T-cell (primary cell): ENCODE measurements around the gene KBTBD3. TPM values are rescaled to one million over a fixed set of nuclear protein-coding genes. Genes with fewer than 3 reads are reported as not detected.

Experiments
- ATAC-seq, 4 experiments: fragments of 200-7000 bp in 3 of 4; fragments of 150-1000 bp in 1 of 4; cut with Tn5 transposase; replicated peaks in 1 of 4; 1 replicate in 3 of 4; 2 replicates in 1 of 4; pipeline ENCODE4 v1.10.0; 2021; ENCODE audit warnings: moderate library complexity in 3 of 4, mild to moderate bottlenecking in 2 of 4, moderate number of reproducible peaks in 1 of 4
- CTCF ChIA-PET, 2 donors: fragments of 300-600 bp; sonication (Branson Sonifier 250); formaldehyde crosslinking; loops; one replicate each; lab custom pipeline; 2022; ENCODE audit warnings: antibody characterized with exemption in 2 of 2; lab: Charles Lee
- POLR2A ChIA-PET, 2 donors: fragments of 300-600 bp; sonication (Branson Sonifier 250); formaldehyde crosslinking; loops; one replicate each; lab custom pipeline; 2022; ENCODE audit warnings: antibody characterized with exemption in 2 of 2; lab: Charles Lee
- DNase-seq, 35 experiments: peaks; one replicate each; pipeline versions ENCODE4 v3.0.0 to v3.0.0-alpha.2; 2013 to 2023
- H3K27ac ChIP-seq: one replicate; pipeline ENCODE4 v1.5.1; 2013; ENCODE audit warnings: low read length
- H3K27me3 ChIP-seq, 2 experiments: replicated peaks in 1 of 2; 1 replicate in 1 of 2; 2 replicates in 1 of 2; pipeline versions ENCODE4 v1.6.1 to v1.7.0; 2013; ENCODE audit warnings: low read length in 1 of 2, mixed read lengths in 1 of 2; ENCODE audit not compliant: control insufficient read depth in 2 of 2, insufficient read depth in 2 of 2; ENCODE audit errors: extremely low read depth in 1 of 2
- H3K36me3 ChIP-seq, 2 donors: 1 replicate in 1 of 2; 2 replicates in 1 of 2; pipeline versions ENCODE4 v1.6.1 to v1.7.0; 2013; ENCODE audit warnings: low read length in 1 of 2; ENCODE audit not compliant: control insufficient read depth in 2 of 2, insufficient read depth in 1 of 2; ENCODE audit errors: extremely low read depth in 1 of 2
- H3K4me1 ChIP-seq, 2 experiments: 1 replicate in 1 of 2; 2 replicates in 1 of 2; pipeline versions ENCODE4 v1.6.1 to v1.7.0; 2013; ENCODE audit warnings: low read length in 2 of 2, mixed read lengths in 1 of 2; ENCODE audit not compliant: insufficient read depth in 2 of 2, control insufficient read depth in 1 of 2; ENCODE audit errors: extremely low read depth in 1 of 2
- H3K4me3 ChIP-seq, 2 donors: 1 replicate in 1 of 2; 2 replicates in 1 of 2; pipeline versions ENCODE4 v1.5.1 to v1.7.0; 2013; ENCODE audit warnings: mild to moderate bottlenecking in 2 of 2, low read length in 1 of 2, moderate library complexity in 1 of 2; ENCODE audit not compliant: control insufficient read depth in 1 of 2; ENCODE audit errors: extremely low read depth in 1 of 2
- H3K9me3 ChIP-seq: 2 replicates; pipeline ENCODE4 v1.7.0; 2013
- H3K27ac Mint-ChIP-seq, 2 donors: one replicate each; pipeline ENCODE4 v1.8.0; 2020 to 2021; ENCODE audit warnings: mild to moderate bottlenecking in 2 of 2, mixed read lengths in 2 of 2
- H3K27me3 Mint-ChIP-seq, 2 donors: one replicate each; pipeline ENCODE4 v1.8.0; 2021 to 2022; ENCODE audit warnings: mixed read lengths in 2 of 2
- H3K36me3 Mint-ChIP-seq: one replicate; pipeline ENCODE4 v1.8.0; 2021; ENCODE audit warnings: mixed read lengths
- H3K4me1 Mint-ChIP-seq, 3 donors: one replicate each; pipeline ENCODE4 v1.8.0; 2020 to 2022; ENCODE audit warnings: mixed read lengths in 3 of 3, mild to moderate bottlenecking in 1 of 3
- H3K4me3 Mint-ChIP-seq, 3 donors: one replicate each; pipeline ENCODE4 v1.8.0; 2020 to 2022; ENCODE audit warnings: mild to moderate bottlenecking in 3 of 3, mixed read lengths in 3 of 3, moderate library complexity in 3 of 3
- H3K9me3 Mint-ChIP-seq, 3 donors: one replicate each; pipeline ENCODE4 v1.8.0; 2020 to 2022; ENCODE audit warnings: mixed read lengths in 3 of 3
- WGBS: methylation state at CpG from one replicate; pipeline ENCODE4 v1.1.5; 2013; ENCODE audit warnings: missing lambda C conversion rate; ENCODE audit not compliant: insufficient coverage; 5-methylcytosine and 5-hydroxymethylcytosine counted together
- total RNA-seq, 35 experiments: library from RNA in 6 of 35; stranded (reverse) in 6 of 35; fragments of 120-200 nt in 1 of 35; gene quantifications; one replicate each; pipeline versions ENCODE4 v1.2.1 to v1.2.4 and lab custom pipeline; 2013 to 2026

The KBTBD3 gene
- 10 to 100 TPM in 4 of 5 donors, 1 to 10 TPM in 1; 4.3 to 16.5 (median 11.5) TPM for total RNA-seq
- 15.7 TPM for total RNA-seq (2013)
- total RNA-seq (lab: John Stamatoyannopoulos, UW) = 0.51 to 15.1 (median 4.0) reads per million in 29 experiments

GRCh38 chr11:106076919-106077608 lies at the start of gene KBTBD3:
Gene KBTBD3, minus strand, starts transcription at chr11:106077347. Its CDS starts 18,250 bp downstream, at chr11:106059097.
- H3K27me3 ChIP-seq = no peaks in the 10 kb centered on the region
- Mint-ChIP-seq H3K9me3 (no peaks in the 10 kb centered on the region), H3K4me1 (peaks cover 59 to 70% (median 67%) of the 10 kb centered on the region in 3 donors), H3K4me3 (peak within 1 kb of the TSS; percentile 94 to 98 (median 97)), H3K27ac (peak within 1 kb of the TSS; percentile 96 to 97), H3K36me3 (peaks cover 28% of the 10 kb centered on the region), H3K27me3 (no peaks in the 10 kb centered on the region)
- WGBS = under 1% methylated on average over 34 of the region's 37 CpGs
- DNase-seq (peak; percentile 93 to 100 (median 99)), ATAC-seq (peak; percentile 91 to 93 (median 92))
- peak within 1 kb of the TSS; percentile 84 to 98 for H3K4me3 ChIP-seq
- CTCF ChIA-PET = interaction anchor here (0.6 to 1.2 kb wide), 7 partner anchors 9 to 1486 kb away, joined by 3 to 8 read pairs (median 3); no protein-coding TSS in a partner anchor
- peak within 1 kb of the TSS; percentile 93 for H3K27ac ChIP-seq
- POLR2A ChIA-PET = interaction anchor here (0.6 to 0.7 kb wide), 4 partner anchors 9 to 1372 kb away, joined by 3 to 6 read pairs (median 4); no protein-coding TSS in a partner anchor
- H3K36me3 ChIP-seq = peaks cover 0 to 16% of the 10 kb centered on the region in 2 donors
- H3K9me3 ChIP-seq = no peaks in the 10 kb centered on the region
- peaks cover 13 to 29% of the 10 kb centered on the region in 2 experiments for H3K4me1 ChIP-seq

- ChIA-PET CTCF (no interaction called here), POLR2A (no interaction called here)
- Mint-ChIP-seq H3K27me3 (peaks cover 4 to 11% of the 10 kb centered on the region in 2 donors), H3K9me3 (no peaks in the 10 kb centered on the region), H3K27ac (no peak overlapping the region), H3K4me1 (no peaks in the 10 kb centered on the region), H3K36me3 (no peaks in the 10 kb centered on the region), H3K4me3 (no peak overlapping the region)
- no peak overlapping the region for H3K4me3 ChIP-seq
- H3K27me3 ChIP-seq = peaks cover 0 to 3% of the 10 kb centered on the region in 2 experiments
- ATAC-seq = no peak
- no peaks in the 10 kb centered on the region for H3K36me3 ChIP-seq
- H3K9me3 ChIP-seq = no peaks in the 10 kb centered on the region
- 64% methylated on average over 3 of the region's 6 CpGs for WGBS
- H3K4me1 ChIP-seq = no peaks in the 10 kb centered on the region
- no peak overlapping the region for H3K27ac ChIP-seq
- DNase-seq = no peak
These were observed 44.6 kb upstream of the KBTBD3 start for GRCh38 chr11:106121570-106122320.

- H3K4me1 Mint-ChIP-seq = no peaks in the 10 kb centered on the region
- 78% methylated on average over 5 of the region's 6 CpGs for WGBS
These were observed 28.8 kb upstream of the KBTBD3 start for GRCh38 chr11:106105986-106106385.

GRCh38 chr11:106101819-106102218 lies 24.7 kb upstream of the KBTBD3 start:
- DNase-seq (no peak), ATAC-seq (no peak)
- no peaks in the 10 kb centered on the region for H3K9me3 ChIP-seq
- H3K4me3 ChIP-seq = no peak overlapping the region
- ChIA-PET CTCF (interaction anchor here (0.6 to 1.0 kb wide), 2 partner anchors 9 to 54 kb away, joined by 3 read pairs; no protein-coding TSS in a partner anchor), POLR2A (no interaction called here)
- Mint-ChIP-seq H3K4me3 (no peak overlapping the region), H3K9me3 (peaks cover 0 to 4% (median 0%) of the 10 kb centered on the region in 3 donors), H3K27me3 (no peaks in the 10 kb centered on the region), H3K4me1 (no peaks in the 10 kb centered on the region), H3K27ac (no peak overlapping the region), H3K36me3 (peaks cover 19% of the 10 kb centered on the region)
- no peaks in the 10 kb centered on the region for H3K4me1 ChIP-seq
- no CpG with 5 or more reads among the region's 1 CpG for WGBS
- no peaks in the 10 kb centered on the region for H3K27me3 ChIP-seq
- H3K36me3 ChIP-seq = peaks cover 0 to 11% of the 10 kb centered on the region in 2 donors
- no peak overlapping the region for H3K27ac ChIP-seq

More at GRCh38 chr11:106105986-106106385, 28.8 kb upstream of the KBTBD3 start:
- Histone ChIP-seq H3K27ac (no peak overlapping the region), H3K4me3 (no peak overlapping the region), H3K27me3 (no peaks in the 10 kb centered on the region), H3K9me3 (no peaks in the 10 kb centered on the region), H3K4me1 (no peaks in the 10 kb centered on the region), H3K36me3 (no peaks in the 10 kb centered on the region)
- H3K27me3 Mint-ChIP-seq = peaks cover 3 to 9% of the 10 kb centered on the region in 2 donors
- peaks cover 0 to 4% (median 0%) of the 10 kb centered on the region in 3 donors for H3K9me3 Mint-ChIP-seq
- DNase-seq (no peak), ATAC-seq (no peak)
- no peak overlapping the region for H3K27ac Mint-ChIP-seq
- ChIA-PET CTCF (no interaction called here), POLR2A (no interaction called here)
- no peaks in the 10 kb centered on the region for H3K36me3 Mint-ChIP-seq
- no peak overlapping the region for H3K4me3 Mint-ChIP-seq

- no peaks in the 10 kb centered on the region for H3K27me3 ChIP-seq
- H3K4me1 ChIP-seq = no peaks in the 10 kb centered on the region
- POLR2A ChIA-PET = no interaction called here
- Mint-ChIP-seq H3K9me3 (peaks cover 0 to 4% (median 0%) of the 10 kb centered on the region in 3 donors), H3K4me1 (no peaks in the 10 kb centered on the region), H3K4me3 (no peak overlapping the region), H3K36me3 (peaks cover 24% of the 10 kb centered on the region), H3K27ac (no peak overlapping the region), H3K27me3 (no peaks in the 10 kb centered on the region)
- no peak for DNase-seq
- no CpG with 5 or more reads among the region's 3 CpGs for WGBS
- CTCF ChIA-PET = no interaction called here
- H3K36me3 ChIP-seq = peaks cover 0 to 14% of the 10 kb centered on the region in 2 donors
- H3K4me3 ChIP-seq = no peak overlapping the region
- no peak for ATAC-seq
- H3K9me3 ChIP-seq = no peaks in the 10 kb centered on the region
- H3K27ac ChIP-seq = no peak overlapping the region
These were observed 24.2 kb upstream of the KBTBD3 start for GRCh38 chr11:106101370-106101769.

- H3K9me3 ChIP-seq = no peaks in the 10 kb centered on the region
- Mint-ChIP-seq H3K9me3 (peaks cover 0 to 4% (median 0%) of the 10 kb centered on the region in 3 donors), H3K36me3 (peaks cover 39% of the 10 kb centered on the region), H3K4me1 (no peaks in the 10 kb centered on the region), H3K4me3 (no peak overlapping the region), H3K27me3 (no peaks in the 10 kb centered on the region), H3K27ac (no peak overlapping the region)
- H3K27ac ChIP-seq = no peak overlapping the region
- H3K4me3 ChIP-seq = no peak overlapping the region
- WGBS = no CpG with 5 or more reads among the region's 1 CpG
- POLR2A ChIA-PET = no interaction called here
- no peaks in the 10 kb centered on the region for H3K27me3 ChIP-seq
- H3K36me3 ChIP-seq = peaks cover 4 to 35% of the 10 kb centered on the region in 2 donors
- no peaks in the 10 kb centered on the region for H3K4me1 ChIP-seq
- CTCF ChIA-PET = interaction anchor here in 1 of 2 donors (0.7 to 1.1 kb wide), 2 partner anchors 12 to 13 kb away, joined by 3 to 4 read pairs; no protein-coding TSS in a partner anchor
- DNase-seq (no peak), ATAC-seq (no peak)
These were observed 21.9 kb upstream of the KBTBD3 start for GRCh38 chr11:106098893-106099553.
